Fibroblast of the aortic adventitia (primary cell): Measurements from ENCODE around the gene RBL1. TPM values are rescaled to one million over a fixed set of nuclear protein-coding genes. Genes with fewer than 3 reads are reported as not detected.
"Not testable (repeated sequence)": the region's sequence is repeated elsewhere in the genome, so short reads cannot be mapped to it uniquely, and the experiment has no call there.

Source experiments
- DNase-seq: peaks from one replicate; pipeline ENCODE4 v3.0.0-alpha.2; 2010; ENCODE audit warnings: low read depth
- H3K4me3 ChIP-seq: 2 replicates; pipeline ENCODE4 v1.5.1; 2011; ENCODE audit warnings: low read depth, mild to moderate bottlenecking, control low read depth, low read length, moderate library complexity
- CTCF ChIP-seq: IDR thresholded peaks from 2 replicates; pipeline ENCODE4 v1.5.1; 2011; ENCODE audit warnings: mild to moderate bottlenecking, low read length, control low read depth, inconsistent platforms; ENCODE audit not compliant: insufficient read depth
- total RNA-seq: library from RNA; depleted of rRNA; stranded (reverse); fragments of >200 nt; gene quantifications from 2 replicates; pipeline ENCODE4 v1.2.3, GENCODE V29; 2012; ENCODE audit warnings: low replicate concordance

Gene RBL1
- total RNA-seq, 1 donor: 31.9 TPM

GRCh38 chr20:37007898-37008649 lies 87.7 kb downstream of the RBL1 start:
- peak; percentile 24 for TF ChIP-seq CTCF
- peak; percentile 44 for DNase-seq
- no peak overlapping the region for H3K4me3 ChIP-seq

- not testable (repeated sequence) for H3K4me3 ChIP-seq, DNase-seq
Observed at GRCh38 chr20:37005062-37005942, 90.5 kb downstream of the RBL1 start.

- H3K4me3 ChIP-seq, DNase-seq: not testable (repeated sequence)
Observed at GRCh38 chr20:37001634-37002033, 94.2 kb downstream of the RBL1 start.

DNA sequence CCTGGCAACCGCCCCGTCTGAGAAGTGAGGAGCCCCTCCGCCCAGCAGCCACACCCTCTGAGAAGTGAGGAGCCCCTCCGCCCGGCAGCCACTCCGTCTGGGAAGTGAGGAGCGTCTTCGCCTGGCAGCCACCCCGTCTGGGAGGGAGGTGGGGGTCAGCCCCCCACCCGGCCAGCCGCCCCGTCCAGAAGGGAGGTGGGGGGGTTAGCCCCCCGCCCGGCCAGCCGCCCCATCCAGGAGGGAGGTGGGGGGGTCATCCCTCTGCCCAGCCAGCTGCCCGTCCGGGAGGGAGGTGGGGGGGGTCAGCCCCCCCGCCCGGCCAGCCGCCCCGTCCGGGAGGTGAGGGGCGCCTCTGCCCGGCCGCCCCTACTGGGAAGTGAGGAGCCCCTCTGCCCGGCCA lies 95.6 kb downstream of the RBL1 start:
- not testable (repeated sequence) for DNase-seq, H3K4me3 ChIP-seq

- no peak for DNase-seq
- no peak overlapping the region for H3K4me3 ChIP-seq
- TF ChIP-seq CTCF: no peak
Observed at GRCh38 chr20:36998652-36999051, 97.1 kb downstream of the RBL1 start.

- no peak for DNase-seq
- no peak for TF ChIP-seq CTCF
- no peak overlapping the region for H3K4me3 ChIP-seq
Observed at GRCh38 chr20:36997121-36997520, 98.7 kb downstream of the RBL1 start.

DNA sequence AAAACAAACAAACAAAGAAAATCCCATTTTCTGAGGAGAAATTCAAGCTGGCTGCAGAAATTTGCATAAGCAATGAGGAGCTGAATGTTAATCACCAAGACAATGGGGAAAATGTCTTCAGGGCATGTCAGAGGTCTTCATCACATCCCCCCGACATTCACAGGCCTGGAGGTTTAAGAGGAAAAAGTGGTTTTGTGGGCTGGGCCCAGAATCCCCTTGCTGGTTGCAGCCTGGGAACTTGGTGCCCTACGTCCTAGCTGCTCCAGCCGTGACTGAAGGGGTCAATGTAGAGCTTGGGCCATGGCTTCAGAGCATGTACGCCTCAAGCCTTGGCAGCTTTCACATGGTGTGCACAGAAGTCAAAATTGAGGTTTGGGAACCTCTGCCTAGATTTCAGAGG lies 101.6 kb downstream of the RBL1 start:
- DNase-seq, H3K4me3 ChIP-seq: not testable (repeated sequence)

DNA sequence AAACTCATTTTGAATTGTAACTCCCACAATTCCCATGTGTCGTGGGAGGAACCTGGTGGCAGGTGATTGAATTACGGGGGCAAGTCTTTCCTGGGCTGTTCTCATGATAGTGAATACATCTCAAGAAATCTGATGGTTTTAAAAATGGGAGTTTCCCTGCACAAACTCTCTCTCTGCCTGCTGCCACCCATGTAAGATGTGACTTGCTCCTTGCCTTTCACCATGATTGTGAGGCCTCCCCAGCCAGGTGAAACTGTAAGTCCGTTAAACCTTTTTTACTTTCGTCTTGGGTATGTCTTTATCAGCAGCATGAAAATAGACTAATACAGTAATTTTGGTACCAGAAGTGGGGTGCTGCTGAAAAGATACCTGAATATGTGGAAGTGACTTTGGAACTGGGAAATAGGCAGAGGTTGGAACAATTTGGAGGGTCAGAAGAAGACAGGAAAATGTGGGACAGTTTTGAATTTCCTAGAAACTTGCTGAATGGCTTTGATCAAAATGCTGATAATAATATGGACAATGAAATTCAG lies 102.9 kb downstream of the RBL1 start:
- no peak for DNase-seq
- H3K4me3 ChIP-seq: no peak overlapping the region
- TF ChIP-seq CTCF: no peak
